ENCODE results near the gene DAGLB.

DAGLB gene

GRCh38 chr7:6406121-6406520, 41.6 kb downstream of the DAGLB start:
- TF ChIP-seq CTCF (IDR thresholded peaks at IDR 0.05) = no peak

GRCh38 chr7:6403907-6404306, 43.8 kb downstream of the DAGLB start:
- no peak; the same call in 1 of the 2 replicates for TF ChIP-seq CTCF (IDR thresholded peaks at IDR 0.05)

GRCh38 chr7:6402741-6403140, 45.0 kb downstream of the DAGLB start:
- no peak for TF ChIP-seq CTCF (IDR thresholded peaks at IDR 0.05)

- no peak for TF ChIP-seq CTCF (IDR thresholded peaks at IDR 0.05)
Measured at GRCh38 chr7:6402041-6402440, 45.7 kb downstream of the DAGLB start.

- TF ChIP-seq CTCF (IDR thresholded peaks at IDR 0.05) = no peak
Measured at GRCh38 chr7:6401536-6401935, 46.2 kb downstream of the DAGLB start.

- TF ChIP-seq CTCF (IDR thresholded peaks at IDR 0.05) = no peak
Measured at GRCh38 chr7:6399351-6399750, 48.4 kb downstream of the DAGLB start.

- TF ChIP-seq CTCF (IDR thresholded peaks at IDR 0.05) = no peak
Measured at GRCh38 chr7:6398943-6399342, 48.8 kb downstream of the DAGLB start.

- TF ChIP-seq CTCF (IDR thresholded peaks at IDR 0.05) = no peak
Measured at GRCh38 chr7:6395898-6396595, 51.7 kb downstream of the DAGLB start.
